ENCODE results near the gene ABCA6.
"Not testable (repeated sequence)": the region's sequence is repeated elsewhere in the genome, so short reads cannot be mapped to it uniquely, and the experiment has no call there.

ABCA6 gene

DNA sequence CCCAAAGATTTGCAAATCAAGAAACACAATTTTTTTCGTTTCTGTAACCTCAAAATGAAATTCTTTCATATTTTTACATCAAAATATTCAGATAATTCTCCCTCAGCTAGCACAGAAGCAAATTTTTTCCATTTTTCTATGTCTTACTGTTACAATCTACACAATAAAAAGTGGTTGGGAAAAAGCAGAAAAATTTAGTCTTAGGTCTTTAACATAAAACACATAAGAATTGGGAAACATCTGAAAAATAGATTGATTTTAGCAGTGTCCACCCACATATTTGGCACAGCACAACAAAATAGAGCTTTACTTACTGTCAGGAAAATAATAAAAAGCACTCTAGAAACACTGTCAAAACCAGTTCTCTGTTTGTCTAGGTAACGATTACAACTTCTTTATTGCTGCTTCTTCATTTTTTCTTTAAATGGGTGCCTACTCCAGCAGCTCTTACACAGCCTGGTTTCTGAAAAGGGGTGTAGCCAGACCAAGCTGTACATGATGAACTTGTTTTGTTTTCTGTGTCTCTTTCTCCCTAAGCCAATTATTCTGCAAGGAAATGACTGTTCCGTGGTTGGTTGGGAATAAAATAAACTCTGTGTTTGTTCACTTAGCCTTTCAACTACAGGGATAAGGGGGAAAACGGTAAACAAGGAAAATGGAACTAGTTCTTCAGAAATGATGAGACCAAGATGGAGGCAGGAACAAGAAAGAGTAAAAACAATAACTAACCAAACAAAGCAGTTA, at the start of gene ABCA6:
TSS of gene ABCA6 (minus strand) at position 465 of the 744 bp plus-strand sequence. CDS start 1,192 bp downstream, outside the sequence.
- no peak for DNase-seq (ENCODE audit: low read depth)

GRCh38 chr17:69188796-69189195, 47.1 kb upstream of the ABCA6 start:
- no peak for DNase-seq (ENCODE audit: low read depth)

- DNase-seq (ENCODE audit: low read depth): no peak
Measured at GRCh38 chr17:69188064-69188463, 46.4 kb upstream of the ABCA6 start.

DNA sequence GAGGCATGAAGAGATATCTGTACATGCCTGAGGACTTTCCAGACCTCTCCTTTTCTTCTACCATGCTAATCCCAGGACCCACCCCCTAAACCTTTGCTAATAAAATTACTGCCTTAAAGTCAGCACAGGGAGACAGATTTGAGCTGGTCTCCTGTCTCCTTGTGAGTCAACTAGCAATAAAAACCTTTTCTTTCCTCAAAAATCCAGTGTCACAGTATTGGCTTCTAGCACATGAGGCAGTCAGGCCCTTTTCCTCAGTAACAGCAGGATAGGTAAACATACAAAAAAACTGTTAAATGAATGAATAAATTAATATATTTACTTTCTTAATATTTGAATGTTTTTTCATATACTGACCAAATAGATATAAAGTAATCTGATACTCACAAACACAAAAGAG, 45.6 kb upstream of the ABCA6 start:
- no peak for DNase-seq (ENCODE audit: low read depth)

DNA sequence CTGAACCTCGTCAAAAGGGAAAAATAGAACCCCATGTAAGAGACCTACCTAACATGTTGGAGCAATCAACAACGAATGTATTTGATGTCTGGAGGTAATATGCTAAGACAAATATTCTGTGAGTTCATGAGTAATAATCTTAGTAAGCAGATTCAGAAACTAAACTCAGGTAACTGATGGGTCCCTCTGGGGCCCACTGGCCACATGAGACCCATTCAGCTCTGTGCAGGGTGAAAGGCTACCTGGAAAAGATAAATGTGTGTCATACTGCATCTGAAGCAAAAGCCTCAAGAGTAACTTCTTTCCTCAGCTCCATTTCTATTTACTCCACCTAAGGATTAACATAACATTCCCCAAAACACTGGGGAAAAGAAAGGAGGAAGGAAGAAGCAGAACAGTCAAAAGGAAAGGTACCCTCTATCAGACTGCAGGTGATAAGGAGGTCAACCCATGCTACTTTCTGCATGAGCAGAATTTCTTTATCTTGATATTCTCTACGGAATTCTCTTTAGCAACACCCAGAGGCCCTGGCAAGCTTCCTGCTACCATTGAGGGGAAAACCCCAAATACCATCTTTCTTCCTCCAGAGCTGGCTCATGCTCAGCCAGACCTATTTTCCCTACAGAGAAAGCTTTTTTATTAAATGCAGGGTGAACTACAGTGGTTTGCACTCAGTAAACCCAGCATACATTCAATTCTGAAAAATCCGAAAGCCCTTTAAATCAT, 37.7 kb upstream of the ABCA6 start:
- no peak for DNase-seq (ENCODE audit: low read depth)

- no peak for DNase-seq (ENCODE audit: low read depth)
Measured at GRCh38 chr17:69176457-69176795, 34.7 kb upstream of the ABCA6 start.

GRCh38 chr17:69175625-69176456, 34.1 kb upstream of the ABCA6 start:
- DNase-seq (ENCODE audit: low read depth): no peak

DNA sequence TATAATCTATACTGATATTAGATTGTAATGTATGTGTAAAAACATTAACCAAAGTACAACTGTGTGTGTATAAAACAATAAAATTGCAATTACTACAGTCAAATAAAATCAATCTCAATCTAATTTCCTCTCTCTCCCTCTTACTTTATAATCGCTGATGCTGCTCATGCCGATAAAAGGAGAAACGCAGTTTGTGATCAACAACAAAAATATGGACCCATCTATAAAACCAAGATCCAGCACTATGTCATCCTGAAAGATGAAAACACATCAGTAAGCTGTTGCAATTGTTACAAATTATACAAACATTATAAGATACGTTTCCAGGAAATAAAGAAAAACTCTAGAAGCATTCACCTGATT, 33.5 kb upstream of the ABCA6 start:
- DNase-seq (ENCODE audit: low read depth): no peak

DNA sequence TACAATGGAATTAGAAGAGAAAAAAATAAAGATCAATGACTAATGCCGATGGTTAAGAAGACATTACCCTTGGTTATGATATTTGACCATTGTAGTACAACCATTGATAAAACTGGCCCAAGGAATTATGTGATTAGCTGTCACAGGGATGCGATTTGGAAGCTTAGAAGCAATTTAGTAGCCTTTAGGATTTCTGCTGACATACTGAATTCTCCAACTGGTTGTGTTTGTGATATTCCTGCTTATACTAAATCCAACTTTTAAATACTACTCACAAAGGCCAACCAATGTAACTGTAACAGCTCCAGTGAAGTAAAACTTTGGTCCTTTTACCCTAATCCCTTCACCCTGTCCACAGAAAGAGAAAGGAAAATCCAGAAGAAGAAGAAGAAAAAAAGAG, 31.4 kb upstream of the ABCA6 start:
- DNase-seq (ENCODE audit: low read depth): no peak

DNA sequence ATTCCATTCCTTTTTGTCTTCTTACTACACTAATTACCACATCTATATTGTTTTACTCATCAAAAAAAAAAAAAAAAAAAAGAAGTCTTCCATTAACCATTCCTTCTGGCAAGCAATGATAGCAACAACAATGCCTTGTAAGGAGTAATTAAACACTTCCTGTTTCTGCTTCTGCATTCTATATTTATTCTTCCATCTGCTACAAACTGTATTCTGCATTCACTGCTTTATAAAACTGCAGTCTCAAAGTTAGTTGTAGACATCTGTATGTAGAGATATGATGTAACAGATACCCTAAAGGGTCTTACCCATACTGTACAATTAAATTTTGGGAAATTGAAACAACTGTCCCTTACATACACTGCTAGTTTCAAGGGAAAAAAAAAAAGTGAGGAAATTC, 28.7 kb upstream of the ABCA6 start:
- no peak for DNase-seq (ENCODE audit: low read depth)

DNA sequence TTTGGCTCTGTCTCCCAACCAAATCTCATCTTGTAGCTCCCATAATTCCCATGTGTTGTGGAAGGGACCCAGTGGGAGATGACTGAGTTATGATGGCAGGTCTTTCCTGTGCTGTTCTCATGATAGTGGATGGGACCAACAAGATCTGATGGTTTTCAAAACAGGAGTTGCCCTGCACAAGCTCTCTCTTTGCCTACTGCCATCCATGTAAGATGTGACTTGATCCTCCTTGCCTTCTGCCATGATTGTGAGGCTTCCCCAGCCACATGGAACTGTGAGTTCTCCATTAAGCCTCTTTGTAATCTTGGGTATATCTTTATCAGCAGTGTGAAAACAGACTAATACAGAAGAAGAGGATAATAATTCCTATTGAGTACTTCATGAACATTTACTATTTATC, 26.9 kb upstream of the ABCA6 start:
- not testable (repeated sequence) for DNase-seq (ENCODE audit: low read depth)

DNA sequence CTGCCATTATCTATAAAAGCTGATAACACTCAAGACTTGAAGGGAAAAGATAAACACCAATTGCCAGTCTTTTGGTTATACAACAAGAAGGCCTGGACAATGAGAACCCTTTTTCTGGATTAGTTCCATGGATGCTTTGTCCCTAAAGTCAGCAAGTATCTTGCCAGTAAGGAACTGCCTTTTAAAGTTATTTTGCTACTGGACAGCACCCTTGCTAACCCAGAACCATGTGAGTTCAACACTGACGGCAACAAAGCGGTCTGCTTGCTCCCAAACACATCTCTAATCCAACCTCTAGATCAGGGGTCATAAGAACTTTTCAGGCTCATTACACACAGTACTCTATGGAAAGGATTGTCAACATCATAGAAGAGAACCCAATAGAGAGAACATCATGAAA, 25.3 kb upstream of the ABCA6 start:
- no peak for DNase-seq (ENCODE audit: low read depth)

- DNase-seq (ENCODE audit: low read depth): no peak
Measured at GRCh38 chr17:69164206-69164605, 22.5 kb upstream of the ABCA6 start.

DNA sequence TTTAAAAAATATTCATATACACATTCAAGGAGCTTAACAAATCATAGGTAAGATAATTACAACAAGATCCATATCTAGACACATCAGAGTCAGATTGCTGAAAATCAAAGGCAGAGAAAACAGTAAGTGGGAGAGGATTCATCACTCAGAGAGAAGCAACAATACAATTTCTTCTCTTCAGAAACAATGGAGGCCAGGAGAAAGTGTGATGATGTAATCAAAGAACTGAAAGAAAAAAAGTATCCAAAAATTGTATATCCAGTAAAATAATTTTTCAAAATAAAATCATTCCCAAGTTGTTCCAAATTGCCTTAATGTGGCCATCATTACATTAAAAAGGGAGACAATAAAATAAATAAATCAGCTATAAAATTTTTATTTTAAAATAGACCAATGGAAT, 17.7 kb upstream of the ABCA6 start:
- DNase-seq (ENCODE audit: low read depth): no peak

DNA sequence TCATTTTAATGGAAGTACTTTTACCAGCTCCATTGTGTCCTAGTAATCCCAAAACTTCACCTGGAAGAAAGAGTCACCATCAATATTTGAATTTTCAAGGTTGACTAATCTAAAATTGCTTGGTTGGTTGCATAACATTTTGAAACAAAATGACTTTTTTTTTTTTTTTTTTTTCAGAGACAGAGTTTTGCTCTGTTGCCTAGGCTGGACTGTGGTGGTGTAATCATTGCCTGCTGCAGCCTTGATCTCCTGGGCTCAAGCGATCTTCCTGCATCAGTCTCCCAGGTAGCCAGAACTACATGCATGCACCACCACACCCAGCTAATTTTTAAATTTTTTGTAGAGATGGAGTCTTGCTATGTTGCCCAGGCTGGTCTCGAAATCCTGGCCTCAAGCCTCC, 12.6 kb upstream of the ABCA6 start:
- no peak for DNase-seq (ENCODE audit: low read depth)

DNA sequence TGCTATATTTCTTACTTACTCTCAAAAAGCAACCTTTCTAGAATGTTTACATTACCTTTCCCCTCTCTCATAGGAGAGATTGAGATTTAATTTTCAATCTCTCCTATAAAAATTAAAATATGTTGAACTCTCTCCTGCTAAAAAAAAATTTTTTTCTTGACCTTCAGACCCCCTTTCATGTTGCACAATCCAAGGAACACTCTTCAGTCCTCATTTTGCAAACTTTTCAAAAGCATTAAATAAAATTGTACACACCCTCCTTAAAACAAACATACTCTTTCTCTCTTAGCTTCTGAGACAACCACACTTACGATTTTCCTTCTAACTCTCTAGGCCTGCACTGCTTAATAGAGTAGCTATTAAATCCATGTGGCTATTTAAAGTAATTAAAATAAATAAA, 8.6 kb upstream of the ABCA6 start:
- DNase-seq (ENCODE audit: low read depth): no peak

DNA sequence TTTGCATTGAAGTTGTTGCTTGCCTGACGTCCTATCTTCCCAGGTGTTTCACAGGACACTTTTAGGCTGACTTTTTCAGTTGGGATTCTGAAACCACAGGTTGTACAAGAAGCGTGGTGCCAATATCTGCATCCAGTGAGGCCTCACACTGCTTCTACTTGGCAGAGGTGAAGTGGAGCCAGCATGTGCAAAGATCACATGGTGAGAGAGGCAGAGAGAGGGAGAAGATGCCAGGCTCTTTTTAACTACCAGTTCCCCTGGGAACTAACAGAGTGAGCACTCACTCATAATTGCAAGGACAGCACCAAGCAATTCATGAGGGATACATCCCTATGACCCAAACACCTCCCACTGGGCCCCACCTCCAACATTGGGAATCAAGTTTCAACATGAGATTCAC, 5.8 kb upstream of the ABCA6 start:
- DNase-seq (ENCODE audit: low read depth): no peak

GRCh38 chr17:69144331-69145255, 2.9 kb upstream of the ABCA6 start:
- no peak for DNase-seq (ENCODE audit: low read depth)

DNA sequence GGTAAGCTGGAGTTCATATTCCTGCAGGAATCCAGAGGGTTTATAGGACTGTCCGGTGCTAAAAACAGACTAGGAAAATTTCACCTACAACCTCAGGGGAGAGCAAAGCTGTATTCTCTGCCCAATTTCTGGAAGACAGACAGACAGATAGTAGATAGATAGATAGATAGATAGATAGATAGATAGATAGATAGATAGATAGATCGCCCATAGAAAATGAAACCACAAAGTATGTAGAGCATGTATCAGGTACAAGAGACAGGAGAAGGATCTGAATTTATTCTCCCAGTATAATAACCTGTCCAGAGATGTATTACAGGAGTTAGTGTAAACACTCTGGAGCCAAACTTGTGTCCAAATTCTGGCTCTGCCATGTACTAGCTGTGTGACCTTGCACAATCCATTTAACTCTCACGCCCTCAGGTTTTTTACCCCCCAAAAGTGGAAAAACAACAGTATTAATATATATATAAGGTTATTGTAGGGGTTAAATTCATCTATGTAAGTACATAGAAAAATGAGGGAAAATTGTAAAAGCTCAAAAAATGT, 2.1 kb upstream of the ABCA6 start:
- DNase-seq (ENCODE audit: low read depth): no peak

GRCh38 chr17:69143151-69143550, 1.5 kb upstream of the ABCA6 start:
- no peak for DNase-seq (ENCODE audit: low read depth)

GRCh38 chr17:69142175-69142802, 594 bp upstream of the ABCA6 start:
- no peak for DNase-seq (ENCODE audit: low read depth)

All from stimulated activated CD8-positive, alpha-beta memory T cell treated with anti-CD3 and anti-CD28 coated beads, Interleukin-12 subunit alpha, Interleukin-12 subunit beta, amount 100 ng/mL, for 1 hour (primary cell).